Body of pancreas (tissue), 4 donors: Measurements from ENCODE around the gene ALDH1A3.

Source experiments
- CTCF ChIP-seq, 7 experiments: fragments of 450-650 bp in 4 of 7; fragments of 200-600 bp in 3 of 7; sonication (generic) in 3 of 7; IDR thresholded peaks; one replicate each; pipeline ENCODE4 v1.5.1; 2016 to 2019; ENCODE audit warnings: antibody characterized with exemption in 7 of 7
- POLR2A ChIP-seq, 3 donors: fragments of 450-650 bp; IDR thresholded peaks; one replicate each; pipeline ENCODE4 v1.6.1; 2016; ENCODE audit warnings: antibody characterized with exemption in 3 of 3, mild to moderate bottlenecking in 2 of 3

- TF ChIP-seq CTCF (IDR thresholded peaks at IDR 0.05) (no peak), POLR2A (IDR thresholded peaks at IDR 0.05) (no peak)
Measured at GRCh38 chr15:100891307-100892012, 11.8 kb downstream of the ALDH1A3 start.
